SK-N-MC (cell line): ENCODE data around the gene ZNF423.

Experiments used
- EZH2 ChIP-seq: fragments of 200-600 bp; sonication (generic); IDR thresholded peaks from one replicate; pipeline ENCODE4 v1.6.1; 2017; ENCODE audit warnings: antibody characterized with exemption
- FOXP2 ChIP-seq: optimal IDR thresholded peaks from 2 replicates; pipeline ENCODE3; 2011; ENCODE audit warnings: mild to moderate bottlenecking, moderate library complexity; ENCODE audit not compliant: insufficient read depth; ENCODE audit errors: extremely low read length, control extremely low read depth
- POLR2AphosphoS5 ChIP-seq: IDR thresholded peaks from 2 replicates; pipeline ENCODE4 v1.6.1; 2012; ENCODE audit warnings: mild to moderate bottlenecking, low read depth, low read length, borderline replicate concordance

- TF ChIP-seq EZH2: no peak
- no peak for TF ChIP-seq POLR2AphosphoS5
- no peak for TF ChIP-seq FOXP2
Observed at GRCh38 chr16:49473131-49473530, 382.8 kb downstream of the ZNF423 start.
